ENCODE data around the gene AJM1.
"Not testable (repeated sequence)": the region's sequence is repeated elsewhere in the genome, so short reads cannot be mapped to it uniquely, and the experiment has no call there.

The AJM1 gene

GRCh38 chr9:136880651-136881050 is 38.4 kb downstream of the AJM1 start:
- DNase-seq (ENCODE audit: low read depth) = no peak

DNA sequence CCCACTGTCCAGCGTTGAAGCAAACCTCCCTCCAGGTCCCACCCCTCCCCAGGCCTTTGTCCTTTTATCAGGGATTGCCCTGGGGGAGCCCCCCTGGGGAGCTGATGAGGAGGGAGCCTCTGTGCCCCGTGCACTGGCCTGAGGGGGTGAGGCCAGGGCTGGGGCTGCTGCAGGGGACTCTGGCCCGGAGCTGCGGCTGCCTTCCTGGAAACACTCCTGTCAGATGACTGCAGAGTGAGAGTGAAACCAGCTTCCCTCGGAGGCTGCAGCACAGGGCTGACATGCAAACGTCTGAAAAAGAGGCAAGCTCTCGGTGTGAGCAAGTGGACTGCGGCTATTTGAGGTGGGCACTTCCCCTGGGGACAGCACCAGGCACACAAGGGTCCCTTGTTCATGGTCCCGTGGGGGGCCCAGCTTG is 39.4 kb downstream of the AJM1 start:
- no peak for DNase-seq (ENCODE audit: low read depth)

DNA sequence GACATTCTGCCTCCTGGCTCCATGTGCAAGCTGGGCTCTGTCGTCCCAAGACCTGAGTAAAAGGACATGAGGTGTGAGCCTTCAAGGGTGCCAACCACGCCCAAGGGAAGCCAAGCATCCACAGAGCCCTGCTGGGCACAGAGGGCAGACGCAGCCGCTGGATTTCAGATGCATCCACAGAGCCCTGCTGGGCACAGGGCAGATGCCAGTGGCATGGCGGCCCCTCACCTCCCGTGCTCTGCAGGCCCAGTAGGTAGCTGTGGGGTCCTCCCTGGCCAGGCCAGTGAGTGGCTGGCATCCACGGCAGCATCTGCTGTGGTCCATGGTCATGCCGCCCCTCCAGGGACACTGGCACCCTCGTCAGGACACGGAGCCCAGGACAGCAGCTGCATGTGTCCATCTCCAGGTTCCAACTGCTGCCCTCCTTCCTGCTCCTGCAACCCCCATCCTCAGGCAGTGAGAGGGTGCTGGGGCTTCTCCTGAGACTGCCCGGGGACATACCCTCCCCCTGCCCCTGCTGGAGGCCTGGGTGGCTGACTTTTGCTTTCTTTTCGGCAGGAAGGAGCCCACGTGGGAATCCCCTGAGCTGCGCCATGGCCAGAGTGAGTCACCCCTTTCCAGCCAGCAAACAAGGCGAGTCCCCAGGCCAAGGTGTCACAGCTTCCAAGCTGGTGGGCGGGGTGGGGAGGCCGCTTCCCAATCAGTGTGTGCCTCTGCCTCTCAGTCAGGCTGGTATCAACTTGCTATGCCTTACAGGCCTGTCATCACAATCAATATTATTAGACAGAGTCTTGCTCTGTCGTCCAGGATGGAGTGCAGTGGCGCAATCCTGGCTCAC is 40.0 kb downstream of the AJM1 start:
- DNase-seq (ENCODE audit: low read depth) = peak; percentile 84

DNA sequence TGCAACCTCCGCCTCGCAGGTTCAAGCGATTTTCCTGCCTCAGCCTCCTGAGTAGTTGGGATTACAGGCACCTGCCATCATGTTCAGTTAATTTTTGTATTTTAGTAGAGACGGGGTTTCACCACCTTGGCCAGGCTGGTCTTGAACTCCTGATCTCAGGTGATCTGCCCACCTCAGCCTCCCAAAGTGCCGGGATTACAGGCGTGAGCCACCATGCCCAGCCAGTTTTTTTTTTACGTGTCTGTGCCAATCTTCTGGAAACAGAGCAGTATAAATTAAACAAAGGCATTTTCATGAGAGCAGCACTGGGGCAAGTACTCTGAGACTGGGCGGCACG is 40.6 kb downstream of the AJM1 start:
- not testable (repeated sequence) for DNase-seq (ENCODE audit: low read depth)

DNA sequence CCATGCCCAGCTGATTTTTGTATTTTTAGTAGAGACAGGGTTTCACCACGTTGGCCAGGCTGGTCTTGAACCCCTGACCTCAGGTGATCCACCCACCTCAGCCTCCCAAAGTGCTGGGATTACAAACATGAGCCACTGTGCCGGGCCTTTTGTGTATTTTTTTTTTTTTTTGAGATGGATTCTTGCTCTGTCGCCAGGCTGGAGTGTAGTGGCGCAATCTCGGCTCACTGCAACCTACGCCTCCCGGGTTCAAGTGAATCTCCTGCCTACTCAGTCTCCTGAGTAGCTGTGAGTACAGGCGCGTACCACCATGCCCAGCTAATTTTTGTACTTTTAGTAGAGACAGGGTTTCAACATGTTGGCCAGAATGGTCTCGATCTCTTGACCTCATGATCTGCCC is 41.4 kb downstream of the AJM1 start:
- DNase-seq (ENCODE audit: low read depth) = not testable (repeated sequence)

- DNase-seq (ENCODE audit: low read depth) = peak; percentile 96
Measured at GRCh38 chr9:136885950-136886578, 43.8 kb downstream of the AJM1 start, which contains the start of gene TRAF2. TSS of gene TRAF2 (plus strand) at chr9:136886516. CDS start at chr9:136898741, 12,225 bp downstream.

DNA sequence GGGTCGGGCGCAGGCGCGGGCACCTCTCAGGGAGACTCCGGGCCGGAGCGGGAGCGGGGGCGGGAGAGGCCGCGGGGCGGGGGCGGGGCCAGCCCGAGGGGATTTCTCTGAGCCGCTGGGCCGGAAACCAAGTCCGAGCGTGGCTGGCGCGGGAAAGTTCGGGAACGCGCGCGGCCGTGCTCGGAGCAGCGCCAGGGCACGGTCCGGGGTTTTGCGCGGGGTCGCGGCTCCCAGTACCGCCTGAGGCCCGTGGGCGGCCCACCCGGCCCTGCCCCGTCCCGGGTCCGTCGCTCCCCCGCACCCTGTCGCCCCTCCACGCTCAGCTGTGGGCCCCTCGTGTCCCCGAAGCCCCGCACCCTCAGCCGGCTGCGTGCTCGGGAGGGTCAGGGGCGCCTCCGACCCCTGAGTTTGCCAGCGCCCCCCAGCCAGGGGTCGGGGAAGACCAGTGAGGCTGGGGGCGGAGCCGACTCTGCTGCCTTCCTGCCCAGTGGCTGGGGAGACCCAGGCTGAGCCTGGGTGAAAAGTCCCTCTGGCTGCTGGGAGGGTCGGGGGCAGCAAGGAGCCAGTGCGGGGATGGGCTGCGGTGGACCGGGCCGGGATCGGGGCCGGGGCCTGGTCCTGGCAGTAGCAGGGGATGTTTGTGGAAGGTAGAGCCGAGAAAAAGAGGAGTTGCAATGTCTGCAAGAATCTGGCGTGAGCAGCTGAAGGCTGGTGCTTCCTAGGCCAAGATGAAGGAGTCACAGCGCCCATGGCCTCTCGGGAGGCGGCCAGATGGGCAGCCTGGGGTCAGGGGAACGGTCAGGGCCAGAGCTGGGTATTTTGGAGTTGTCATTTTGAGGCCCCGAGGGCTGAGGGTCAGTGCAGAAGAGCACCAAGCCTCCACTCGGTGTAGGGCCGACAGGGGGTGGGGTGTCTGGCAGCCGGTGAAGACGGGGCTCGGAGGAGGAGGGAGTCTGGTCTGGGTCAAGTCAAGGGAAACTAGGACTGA is 44.6 kb downstream of the AJM1 start:
- no peak for DNase-seq (ENCODE audit: low read depth)

- DNase-seq (ENCODE audit: low read depth) = no peak
Measured at GRCh38 chr9:136888454-136888853, 46.2 kb downstream of the AJM1 start.

- DNase-seq (ENCODE audit: low read depth) = no peak
Measured at GRCh38 chr9:136889858-136890257, 47.6 kb downstream of the AJM1 start.

DNA sequence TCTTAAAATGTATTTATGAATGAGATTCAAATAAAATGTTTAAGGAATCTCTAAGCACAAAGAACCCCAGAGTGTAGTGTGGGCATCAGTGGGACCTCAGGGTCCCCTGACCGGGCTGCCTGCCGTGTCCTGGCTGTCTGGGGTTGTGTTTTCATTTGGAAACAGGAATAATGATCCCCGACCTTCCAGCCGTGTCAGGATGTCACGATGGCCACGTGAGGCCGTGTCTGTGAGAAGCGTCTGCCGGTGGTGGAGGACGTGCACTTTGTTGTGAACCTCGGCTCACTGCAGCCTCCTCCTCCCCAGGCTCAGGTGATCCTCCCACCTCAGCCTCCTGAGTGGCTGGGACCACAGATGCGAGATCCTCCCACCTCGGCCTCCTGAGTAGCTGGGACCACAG is 48.4 kb downstream of the AJM1 start:
- no peak for DNase-seq (ENCODE audit: low read depth)

Measured in activated gamma-delta T cell treated with anti-CD3 and anti-CD28 coated beads, Interleukin-2, amount 50 U/mL, for 16 hours (primary cell).